WTC11 (cell line): ENCODE results near the gene GALM.

ENCODE experiments used
- CBFB ChIP-seq: sonication (generic); formaldehyde crosslinking; IDR thresholded peaks from 2 replicates; pipeline ENCODE4 v1.8.1; 2022; ENCODE audit warnings: mild to moderate bottlenecking, low read depth, missing genetic modification reagents
- CREB1 ChIP-seq: sonication (generic); formaldehyde crosslinking; IDR thresholded peaks from 2 replicates; pipeline ENCODE4 v1.8.0; 2023; ENCODE audit warnings: mild to moderate bottlenecking, missing genetic modification reagents
- CTCF ChIP-seq: fragments of 200-600 bp; IDR thresholded peaks from 2 replicates; pipeline ENCODE4 v1.8.0; 2022; ENCODE audit warnings: antibody characterized with exemption
- NFYB ChIP-seq: sonication (generic); formaldehyde crosslinking; conservative IDR thresholded peaks from 2 replicates; pipeline ENCODE4 v1.8.0; 2022; ENCODE audit warnings: low read depth, missing genetic modification reagents
- SMAD3 ChIP-seq: sonication (generic); formaldehyde crosslinking; IDR thresholded peaks from 2 replicates; pipeline ENCODE4 v1.8.0; 2022; ENCODE audit warnings: missing genetic modification reagents, mild to moderate bottlenecking, borderline replicate concordance
- TCF7 ChIP-seq: sonication (generic); formaldehyde crosslinking; IDR thresholded peaks from 2 replicates; pipeline ENCODE4 v1.8.0; 2022; ENCODE audit warnings: mild to moderate bottlenecking, low read depth, missing genetic modification reagents, moderate library complexity
- TP53 ChIP-seq: sonication (generic); formaldehyde crosslinking; IDR thresholded peaks from 2 replicates; pipeline ENCODE4 v1.8.1; 2023; ENCODE audit warnings: mild to moderate bottlenecking, missing genetic modification reagents
- ZBTB43 ChIP-seq: sonication (generic); formaldehyde crosslinking; IDR thresholded peaks from 2 replicates; pipeline ENCODE4 v1.8.1; 2023; ENCODE audit warnings: mild to moderate bottlenecking, missing genetic modification reagents
- ZNF232 ChIP-seq: sonication (generic); formaldehyde crosslinking; IDR thresholded peaks from 2 replicates; pipeline ENCODE4 v1.8.0; 2022; ENCODE audit warnings: mild to moderate bottlenecking, missing genetic modification reagents
- TF ChIP-seq, protein P1 (sequence below): sonication (generic); formaldehyde crosslinking; IDR thresholded peaks from 2 replicates; pipeline ENCODE4 v1.8.1; 2023; ENCODE audit warnings: mild to moderate bottlenecking, missing genetic modification reagents, borderline replicate concordance

DNA sequence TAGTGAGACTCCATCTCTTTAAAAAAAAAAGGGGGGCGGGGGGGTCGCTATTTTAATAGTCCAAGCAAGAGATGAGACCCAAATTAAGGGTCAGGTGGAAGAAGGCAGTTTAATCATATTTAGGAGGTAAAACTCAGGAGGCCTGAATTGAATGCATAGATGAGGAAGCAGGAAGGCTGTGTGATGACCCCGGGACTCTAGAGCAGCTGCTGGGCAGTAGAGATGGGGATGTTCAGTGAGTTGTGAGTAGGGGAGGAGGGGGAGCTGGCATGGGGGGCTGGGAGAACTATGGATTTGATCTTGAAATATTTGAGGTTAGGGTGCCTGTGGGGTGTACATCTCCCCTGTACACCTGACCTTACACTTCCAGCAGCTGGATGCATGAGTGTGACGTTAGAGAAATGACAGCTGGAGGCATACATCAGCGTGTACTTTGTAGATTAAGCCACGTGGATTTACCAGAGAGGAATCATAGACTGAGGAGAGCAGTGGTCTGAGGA lies 41.0 kb downstream of the GALM start:
- TF ChIP-seq CTCF (no peak), ZBTB43 (CRISPR knock-in tag) (no peak), ZNF232 (CRISPR knock-in tag) (no peak), CREB1 (CRISPR knock-in tag) (no peak), TCF7 (no peak), CBFB (no peak), NFYB (CRISPR knock-in tag) (no peak), SMAD3 (CRISPR knock-in tag) (no peak), TP53 (CRISPR knock-in tag) (no peak)
- TF ChIP-seq, protein P1, sequence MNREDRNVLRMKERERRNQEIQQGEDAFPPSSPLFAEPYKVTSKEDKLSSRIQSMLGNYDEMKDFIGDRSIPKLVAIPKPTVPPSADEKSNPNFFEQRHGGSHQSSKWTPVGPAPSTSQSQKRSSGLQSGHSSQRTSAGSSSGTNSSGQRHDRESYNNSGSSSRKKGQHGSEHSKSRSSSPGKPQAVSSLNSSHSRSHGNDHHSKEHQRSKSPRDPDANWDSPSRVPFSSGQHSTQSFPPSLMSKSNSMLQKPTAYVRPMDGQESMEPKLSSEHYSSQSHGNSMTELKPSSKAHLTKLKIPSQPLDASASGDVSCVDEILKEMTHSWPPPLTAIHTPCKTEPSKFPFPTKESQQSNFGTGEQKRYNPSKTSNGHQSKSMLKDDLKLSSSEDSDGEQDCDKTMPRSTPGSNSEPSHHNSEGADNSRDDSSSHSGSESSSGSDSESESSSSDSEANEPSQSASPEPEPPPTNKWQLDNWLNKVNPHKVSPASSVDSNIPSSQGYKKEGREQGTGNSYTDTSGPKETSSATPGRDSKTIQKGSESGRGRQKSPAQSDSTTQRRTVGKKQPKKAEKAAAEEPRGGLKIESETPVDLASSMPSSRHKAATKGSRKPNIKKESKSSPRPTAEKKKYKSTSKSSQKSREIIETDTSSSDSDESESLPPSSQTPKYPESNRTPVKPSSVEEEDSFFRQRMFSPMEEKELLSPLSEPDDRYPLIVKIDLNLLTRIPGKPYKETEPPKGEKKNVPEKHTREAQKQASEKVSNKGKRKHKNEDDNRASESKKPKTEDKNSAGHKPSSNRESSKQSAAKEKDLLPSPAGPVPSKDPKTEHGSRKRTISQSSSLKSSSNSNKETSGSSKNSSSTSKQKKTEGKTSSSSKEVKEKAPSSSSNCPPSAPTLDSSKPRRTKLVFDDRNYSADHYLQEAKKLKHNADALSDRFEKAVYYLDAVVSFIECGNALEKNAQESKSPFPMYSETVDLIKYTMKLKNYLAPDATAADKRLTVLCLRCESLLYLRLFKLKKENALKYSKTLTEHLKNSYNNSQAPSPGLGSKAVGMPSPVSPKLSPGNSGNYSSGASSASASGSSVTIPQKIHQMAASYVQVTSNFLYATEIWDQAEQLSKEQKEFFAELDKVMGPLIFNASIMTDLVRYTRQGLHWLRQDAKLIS (CRISPR knock-in tag): no peak
